GM12801 (cell line): Measurements from ENCODE around the gene DDR1.

Experiments used
- TF ChIP-seq, protein P1 (sequence below): IDR thresholded peaks from one replicate; pipeline ENCODE4 v1.5.1; 2011; ENCODE audit warnings: control low read depth; ENCODE audit not compliant: insufficient read length; ENCODE audit errors: extremely low read depth

DDR1 gene

DNA sequence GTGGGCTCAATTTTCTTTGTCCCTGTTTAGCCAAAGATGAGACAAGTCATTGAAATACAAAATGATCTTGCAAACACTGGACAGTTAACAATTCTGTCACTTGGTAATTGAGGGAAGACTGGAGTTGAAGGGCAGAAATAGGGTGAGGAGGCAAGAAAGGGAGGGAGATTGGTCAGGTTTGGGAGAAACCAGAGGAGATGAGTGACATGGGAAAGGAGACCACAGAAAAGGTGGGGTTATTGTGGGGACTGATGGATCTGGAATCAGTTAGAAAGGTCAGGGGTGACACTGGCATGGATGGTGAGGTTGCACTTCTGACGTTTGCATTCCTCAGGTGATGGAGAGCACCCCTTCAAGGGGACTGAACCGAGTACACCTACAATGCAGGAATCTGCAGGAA is 24.4 kb downstream of the DDR1 start:
- TF ChIP-seq, protein P1, sequence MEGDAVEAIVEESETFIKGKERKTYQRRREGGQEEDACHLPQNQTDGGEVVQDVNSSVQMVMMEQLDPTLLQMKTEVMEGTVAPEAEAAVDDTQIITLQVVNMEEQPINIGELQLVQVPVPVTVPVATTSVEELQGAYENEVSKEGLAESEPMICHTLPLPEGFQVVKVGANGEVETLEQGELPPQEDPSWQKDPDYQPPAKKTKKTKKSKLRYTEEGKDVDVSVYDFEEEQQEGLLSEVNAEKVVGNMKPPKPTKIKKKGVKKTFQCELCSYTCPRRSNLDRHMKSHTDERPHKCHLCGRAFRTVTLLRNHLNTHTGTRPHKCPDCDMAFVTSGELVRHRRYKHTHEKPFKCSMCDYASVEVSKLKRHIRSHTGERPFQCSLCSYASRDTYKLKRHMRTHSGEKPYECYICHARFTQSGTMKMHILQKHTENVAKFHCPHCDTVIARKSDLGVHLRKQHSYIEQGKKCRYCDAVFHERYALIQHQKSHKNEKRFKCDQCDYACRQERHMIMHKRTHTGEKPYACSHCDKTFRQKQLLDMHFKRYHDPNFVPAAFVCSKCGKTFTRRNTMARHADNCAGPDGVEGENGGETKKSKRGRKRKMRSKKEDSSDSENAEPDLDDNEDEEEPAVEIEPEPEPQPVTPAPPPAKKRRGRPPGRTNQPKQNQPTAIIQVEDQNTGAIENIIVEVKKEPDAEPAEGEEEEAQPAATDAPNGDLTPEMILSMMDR: no peak

DNA sequence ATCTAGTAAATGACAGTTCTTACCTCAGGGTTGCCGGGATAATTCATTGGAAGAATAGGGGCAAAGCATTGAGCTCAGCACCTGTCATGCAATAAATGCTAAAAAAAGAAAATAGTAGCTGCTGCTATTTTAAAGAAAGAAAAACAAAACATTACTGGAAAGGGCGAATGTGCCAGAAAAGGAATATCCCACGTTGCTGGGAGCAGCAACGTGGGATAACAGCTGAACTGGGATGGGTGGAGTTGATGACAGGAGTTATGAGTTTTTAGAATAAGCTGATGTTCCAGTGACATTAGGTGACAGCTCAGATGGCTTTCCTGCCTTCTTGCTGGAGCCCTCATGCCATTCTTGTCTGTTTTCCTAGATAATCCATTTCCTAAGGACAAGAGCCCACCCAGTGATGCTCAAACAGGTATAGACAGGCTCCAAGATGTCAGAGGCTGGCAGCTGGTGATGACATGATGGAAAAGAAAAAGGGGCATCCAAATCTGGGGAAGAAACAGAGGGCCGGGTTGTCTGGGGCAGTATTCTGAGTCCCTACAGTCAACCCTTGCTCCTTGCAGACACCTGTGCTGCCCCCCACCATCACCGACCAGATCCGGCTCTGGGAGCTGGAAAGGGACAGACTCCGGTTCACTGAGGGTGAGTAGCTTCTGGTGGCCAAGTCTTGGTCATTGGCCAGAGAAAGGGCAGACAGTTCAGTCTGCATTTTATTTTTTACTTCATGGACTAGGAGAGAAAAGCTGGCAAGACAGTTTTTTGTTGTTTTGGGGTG is 28.6 kb downstream of the DDR1 start:
- TF ChIP-seq, protein P1: no peak

DNA sequence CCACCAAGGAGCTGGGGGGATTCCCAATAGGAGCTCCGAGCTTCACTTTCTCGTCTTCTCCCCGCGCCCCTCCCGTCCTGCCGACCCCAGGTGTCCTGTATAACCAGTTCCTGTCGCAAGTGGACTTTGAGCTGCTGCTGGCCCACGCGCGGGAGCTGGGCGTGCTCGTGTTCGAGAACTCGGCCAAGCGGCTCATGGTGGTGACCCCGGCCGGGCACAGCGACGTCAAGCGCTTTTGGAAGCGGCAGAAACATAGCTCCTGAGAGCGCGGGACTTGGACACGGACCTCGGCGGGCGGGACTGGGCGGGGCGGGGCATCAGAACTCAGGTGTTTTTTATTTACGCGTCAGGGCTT is 29.4 kb downstream of the DDR1 start:
- TF ChIP-seq, protein P1: no peak

DNA sequence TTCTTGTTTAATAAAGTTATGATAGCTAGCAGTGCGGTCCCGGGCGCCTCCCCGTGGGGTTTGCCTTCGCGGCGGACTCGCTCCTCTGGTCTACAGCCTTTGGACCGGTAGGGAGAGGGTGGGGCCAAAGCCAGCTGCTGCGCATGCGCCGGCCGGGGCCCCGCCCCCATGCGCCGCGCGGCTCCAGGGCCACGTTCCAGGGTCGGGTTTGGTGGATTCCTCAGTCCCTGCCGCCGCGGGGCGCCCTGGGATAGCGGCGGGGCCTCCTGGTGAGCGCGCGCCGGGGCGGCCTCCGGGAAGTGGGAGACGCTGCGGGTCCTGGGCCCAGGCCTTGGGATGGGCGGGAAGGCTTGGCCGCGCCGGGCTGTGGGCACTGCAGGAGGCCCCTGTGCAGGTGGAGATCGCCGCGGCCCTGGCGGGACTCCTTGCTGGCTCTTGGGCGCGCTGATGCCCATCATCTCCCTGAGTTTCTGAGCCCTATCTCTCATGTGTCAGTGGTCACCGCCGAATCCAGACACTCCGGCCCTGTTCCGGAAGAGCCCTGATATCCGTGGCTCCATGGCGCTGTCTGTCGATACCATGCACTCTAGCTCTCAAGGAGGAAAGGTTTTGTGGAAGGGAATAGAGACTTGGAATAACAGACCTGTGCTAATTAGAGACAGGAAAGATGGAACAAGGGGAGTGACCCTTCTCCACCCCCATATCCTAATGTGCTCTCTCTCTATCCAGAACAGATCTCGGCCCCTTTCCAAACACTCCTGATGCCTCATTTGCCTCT is 29.9 kb downstream of the DDR1 start, which contains the start of gene VARS2:
Gene VARS2, plus strand, starts transcription at position 163 of the 778 bp plus-strand sequence. Its CDS starts 599 bp downstream, at position 762.
- TF ChIP-seq, protein P1: no peak

DNA sequence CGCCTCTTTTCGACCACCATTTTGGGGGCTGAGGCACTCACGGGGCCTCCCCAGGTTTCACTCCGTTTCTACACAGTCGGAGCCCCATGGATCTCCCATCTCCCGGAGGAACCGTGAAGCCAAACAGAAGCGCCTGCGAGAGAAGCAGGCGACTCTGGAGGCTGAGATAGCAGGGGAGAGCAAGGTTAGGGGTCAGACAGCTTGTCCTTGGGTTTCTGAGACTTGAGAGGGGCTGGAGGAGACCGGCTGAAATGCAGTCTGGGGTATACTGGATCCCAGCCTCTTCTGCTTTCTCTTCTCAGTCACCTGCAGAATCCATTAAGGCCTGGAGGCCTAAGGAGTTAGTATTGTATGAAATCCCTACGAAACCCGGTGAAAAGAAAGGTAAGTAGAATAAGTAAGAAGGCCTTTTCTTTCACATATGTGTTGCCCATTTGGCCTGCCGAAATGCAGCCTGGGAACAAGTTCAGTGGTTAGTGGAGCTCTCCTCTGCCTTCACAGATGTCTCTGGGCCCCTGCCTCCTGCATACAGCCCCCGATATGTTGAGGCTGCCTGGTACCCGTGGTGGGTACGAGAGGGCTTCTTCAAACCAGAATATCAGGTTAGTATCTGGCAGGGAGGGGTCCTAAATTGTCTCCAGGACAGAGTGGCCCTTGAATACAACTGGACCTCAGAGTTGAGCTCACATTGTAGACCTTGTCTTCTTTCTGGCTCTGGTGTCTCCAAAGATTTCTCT is 30.7 kb downstream of the DDR1 start:
- TF ChIP-seq, protein P1: no peak

DNA sequence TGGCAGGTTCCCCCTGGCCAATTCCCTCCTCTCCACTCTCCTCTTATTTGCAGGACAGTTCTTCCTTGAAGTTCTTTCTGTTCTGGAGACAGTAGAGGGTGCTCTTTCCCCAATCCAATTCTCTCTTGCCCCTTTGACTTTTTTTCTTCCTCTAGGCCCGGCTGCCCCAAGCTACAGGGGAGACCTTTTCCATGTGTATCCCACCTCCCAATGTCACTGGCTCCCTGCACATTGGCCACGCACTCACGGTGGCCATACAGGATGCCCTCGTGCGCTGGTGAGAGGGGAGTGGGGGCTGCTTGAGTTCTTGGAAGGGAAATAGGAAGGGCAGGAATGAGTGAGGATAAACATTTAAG is 31.2 kb downstream of the DDR1 start:
- TF ChIP-seq, protein P1: no peak

DNA sequence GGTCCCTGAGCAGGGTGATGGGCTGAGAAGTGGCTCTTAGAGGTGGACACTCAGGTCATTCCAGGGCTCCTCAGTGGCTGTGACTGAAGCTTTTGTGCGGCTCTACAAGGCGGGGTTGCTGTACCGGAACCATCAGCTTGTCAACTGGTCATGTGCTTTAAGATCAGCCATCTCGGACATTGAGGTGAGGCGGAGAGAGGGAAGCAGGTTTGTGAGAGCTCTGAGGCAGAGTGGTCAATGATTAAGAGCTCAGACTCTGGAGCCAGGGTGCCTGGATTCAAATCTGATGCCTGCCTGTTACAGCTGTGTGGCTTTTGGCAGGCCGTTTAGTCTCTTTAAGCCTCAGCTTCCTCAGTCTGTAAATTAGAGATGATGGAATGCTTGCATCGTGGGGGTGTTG is 32.7 kb downstream of the DDR1 start:
- TF ChIP-seq, protein P1: no peak
